ENCODE data around the gene GABRQ.

GRCh38 chrX:152656890-152657289 is 19.2 kb downstream of the GABRQ start:
- TF ChIP-seq CTCF (CRISPR knock-in tag; IDR thresholded peaks at IDR 0.05): no peak
- TF ChIP-seq ZKSCAN1 (IDR thresholded peaks at IDR 0.05; ENCODE audit: low read length): no peak
- no peak for TF ChIP-seq CENPBD1 (CRISPR knock-in tag; IDR thresholded peaks at IDR 0.05; ENCODE audit: borderline replicate concordance, low read depth)
- no peak for TF ChIP-seq ZNF274 (CRISPR knock-in tag; IDR thresholded peaks at IDR 0.05)
- TF ChIP-seq ZBTB1 (CRISPR knock-in tag; IDR thresholded peaks at IDR 0.05; ENCODE audit: borderline replicate concordance): no peak
- no peak for TF ChIP-seq ATF3 (CRISPR knock-in tag; IDR thresholded peaks at IDR 0.05)
- no peak for TF ChIP-seq ZBTB49 (CRISPR knock-in tag; IDR thresholded peaks at IDR 0.05; ENCODE audit: borderline replicate concordance)
- no peak for TF ChIP-seq CBX2 (IDR thresholded peaks at IDR 0.05; ENCODE audit: low read depth, low read length)
- TF ChIP-seq CBX2 (CRISPR knock-in tag; IDR thresholded peaks at IDR 0.05; ENCODE audit: low read depth): no peak
- TF ChIP-seq POLR2A (IDR thresholded peaks at IDR 0.05; ENCODE audit: insufficient read depth in 1 of 2, low read depth in 2 of 2, low read length in 2 of 2): no peak
- no peak for TF ChIP-seq SALL2 (CRISPR knock-in tag; IDR thresholded peaks at IDR 0.05)
- TF ChIP-seq YY1 (IDR thresholded peaks at IDR 0.05; ENCODE audit: insufficient read depth, insufficient replicate concordance, low read depth, low read length): no peak
